IMR-90 (cell line): Measurements from ENCODE around the gene NNT.

Experiments used
- CTCF ChIP-seq: conservative IDR thresholded peaks from 2 replicates; pipeline ENCODE4 v1.5.1; 2012; ENCODE audit warnings: mild to moderate bottlenecking, low read depth, low read length, improper control_type of control experiment
- ELK1 ChIP-seq: fragments of 150-350 bp; IDR thresholded peaks from 2 replicates; pipeline ENCODE4 v1.6.1; 2016; ENCODE audit warnings: low read depth, mild to moderate bottlenecking, low read length, moderate library complexity, borderline replicate concordance
- POLR2A ChIP-seq: IDR thresholded peaks from 2 replicates; pipeline ENCODE4 v1.6.1; 2012; ENCODE audit warnings: mild to moderate bottlenecking, low read depth, low read length
- RAD21 ChIP-seq: IDR thresholded peaks from 2 replicates; pipeline ENCODE4 v1.6.1; 2012; ENCODE audit warnings: low read length, improper control_type of control experiment

- TF ChIP-seq CTCF (no peak), RAD21 (no peak), POLR2A (no peak), ELK1 (no peak)
Measured at GRCh38 chr5:43712081-43712480, 109.1 kb downstream of the NNT start.
